Pulmonary artery endothelial cell (primary cell): ENCODE measurements around the gene RIBC2. TPM values are rescaled to one million over a fixed set of nuclear protein-coding genes. Genes with fewer than 3 reads are reported as not detected.
"Not testable (repeated sequence)": the region's sequence is repeated elsewhere in the genome, so short reads cannot be mapped to it uniquely, and the experiment has no call there.

Source experiments
- DNase-seq: peaks from one replicate; pipeline ENCODE4 v3.0.0-alpha.2; 2011; ENCODE audit warnings: low read depth, low spot score
- total RNA-seq: library from RNA; depleted of rRNA; stranded (reverse); fragments of >200 nt; gene quantifications from 2 replicates; pipeline ENCODE4 v1.2.3, GENCODE V29; 2014

RIBC2 gene, protein sequence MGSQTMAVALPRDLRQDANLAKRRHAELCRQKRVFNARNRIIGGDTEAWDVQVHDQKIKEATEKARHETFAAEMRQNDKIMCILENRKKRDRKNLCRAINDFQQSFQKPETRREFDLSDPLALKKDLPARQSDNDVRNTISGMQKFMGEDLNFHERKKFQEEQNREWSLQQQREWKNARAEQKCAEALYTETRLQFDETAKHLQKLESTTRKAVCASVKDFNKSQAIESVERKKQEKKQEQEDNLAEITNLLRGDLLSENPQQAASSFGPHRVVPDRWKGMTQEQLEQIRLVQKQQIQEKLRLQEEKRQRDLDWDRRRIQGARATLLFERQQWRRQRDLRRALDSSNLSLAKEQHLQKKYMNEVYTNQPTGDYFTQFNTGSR
- total RNA-seq, result 0.86 and 1.7 TPM in 2 replicates

DNA sequence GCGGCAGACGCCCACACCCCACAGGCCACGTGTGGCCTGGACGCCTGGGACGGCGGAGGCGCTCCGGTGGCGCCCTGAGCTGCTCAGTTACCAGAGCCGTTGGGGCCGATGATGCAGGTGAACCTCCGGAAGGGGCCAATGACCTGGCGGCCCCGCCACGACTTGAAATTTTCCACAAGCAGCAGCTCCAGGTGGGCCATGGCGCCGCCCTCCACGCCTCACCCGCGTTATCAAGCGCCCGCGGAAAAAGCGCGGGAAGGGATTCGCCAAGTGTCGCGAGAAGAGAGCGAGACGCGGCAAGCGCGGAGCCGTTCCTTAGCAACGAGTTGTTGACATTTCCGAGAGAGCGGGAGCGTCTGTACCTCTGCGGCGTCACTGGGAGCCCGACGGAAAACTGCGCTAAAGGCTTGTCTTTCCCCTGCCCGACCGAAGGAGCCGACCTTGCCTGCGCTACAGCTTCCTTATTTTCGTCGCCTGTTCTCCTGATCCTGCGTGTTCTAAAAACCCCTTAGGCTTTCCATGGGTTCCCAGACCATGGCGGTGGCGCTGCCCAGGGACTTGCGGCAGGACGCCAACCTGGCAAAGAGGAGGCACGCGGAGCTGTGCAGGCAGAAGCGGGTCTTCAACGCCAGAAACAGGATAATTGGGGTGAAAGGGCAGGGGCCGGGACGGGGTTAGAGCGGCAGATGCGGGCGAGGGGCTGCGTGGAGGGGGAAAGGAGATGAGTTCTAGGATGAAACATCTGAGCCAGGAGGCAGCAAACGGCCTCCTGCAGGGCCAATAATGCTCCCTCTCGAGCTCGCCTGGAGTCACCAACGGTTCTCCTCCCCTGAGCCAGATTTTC is at the start of gene RIBC2, which contains the start of gene SMC1B:
TSS of gene RIBC2 (plus strand) at position 326 of the 844 bp plus-strand sequence. CDS start at position 520, 194 bp downstream.
TSS of gene SMC1B (minus strand) at position 232 of the 844 bp plus-strand sequence. CDS start at position 200, 32 bp downstream.
- DNase-seq, result peak; percentile 20

DNA sequence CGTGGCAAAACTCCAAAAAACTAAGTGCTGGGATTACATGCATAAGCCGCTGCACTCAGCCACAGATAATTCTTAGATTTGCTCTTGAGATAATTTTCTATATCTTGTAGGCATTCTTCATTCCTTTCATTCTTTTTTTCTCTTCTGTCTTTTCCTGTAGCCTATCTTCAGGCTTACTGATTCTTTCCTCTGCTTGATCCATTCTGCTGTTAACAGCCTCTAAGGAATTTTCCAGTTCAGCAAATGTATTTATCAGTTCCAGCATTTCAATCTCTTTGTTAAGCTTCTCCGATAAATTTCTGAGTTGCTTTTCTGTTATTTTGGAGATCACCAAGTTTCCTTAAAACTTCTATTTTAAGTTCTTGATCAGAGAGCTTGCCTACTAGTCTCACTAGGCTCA is 46.8 kb upstream of the RIBC2 start:
- DNase-seq, result no peak

DNA sequence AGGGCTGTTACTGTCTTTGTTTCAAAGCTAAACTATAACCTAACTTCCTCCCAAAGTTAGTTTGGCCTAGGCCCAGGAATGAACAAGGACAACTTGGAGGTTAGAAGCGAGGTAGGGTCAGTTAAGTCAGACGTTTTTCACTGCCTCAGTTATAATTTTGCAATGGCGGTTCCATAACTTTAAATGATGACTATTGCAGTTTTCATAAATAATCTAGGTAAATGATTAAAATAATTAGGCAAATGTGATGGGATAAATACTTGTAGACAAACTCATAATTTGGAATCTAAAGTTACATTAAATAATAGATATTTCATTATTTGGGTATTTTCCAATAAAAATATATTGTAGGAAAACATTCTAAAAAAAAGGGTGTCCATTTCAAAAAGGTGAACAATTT is 39.9 kb upstream of the RIBC2 start:
- not testable (repeated sequence) for DNase-seq

DNA sequence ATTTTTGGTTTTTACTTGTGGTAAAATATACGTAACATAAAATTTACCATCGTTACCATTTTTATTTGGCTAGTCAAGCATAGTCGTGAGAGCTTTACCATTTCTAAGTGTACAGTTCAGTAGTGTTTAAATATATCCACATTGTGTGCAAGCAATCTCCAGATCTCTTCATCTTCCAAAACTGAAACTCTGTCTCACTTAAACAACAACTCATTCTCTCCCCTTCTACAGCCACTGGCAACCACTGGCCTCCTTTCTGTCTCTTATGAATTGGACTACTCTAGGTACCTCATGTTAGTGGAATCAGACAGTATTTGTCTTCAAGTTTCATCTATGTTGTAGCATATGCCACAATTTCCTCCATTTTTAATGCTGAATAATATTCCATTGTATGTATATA is 37.5 kb upstream of the RIBC2 start:
- no peak for DNase-seq

DNA sequence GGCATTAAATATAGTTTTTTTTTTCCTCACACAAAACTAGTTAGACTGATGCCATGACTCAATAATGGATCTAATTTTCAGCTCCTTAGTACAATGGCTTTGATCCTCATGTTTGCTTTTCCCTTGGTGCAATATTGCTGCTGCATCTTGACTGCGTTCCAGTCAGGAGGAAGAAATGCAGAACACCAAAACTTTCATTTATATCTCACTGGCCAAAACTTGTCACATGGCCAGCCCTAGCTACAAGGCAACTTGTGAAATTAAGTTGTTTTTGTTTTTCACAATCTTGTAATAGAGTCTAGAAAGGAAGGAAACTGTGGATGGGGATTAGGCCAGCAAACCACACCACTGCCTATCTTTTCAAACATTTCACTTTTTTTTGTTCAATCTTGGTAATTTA is 36.8 kb upstream of the RIBC2 start:
- no peak for DNase-seq

DNA sequence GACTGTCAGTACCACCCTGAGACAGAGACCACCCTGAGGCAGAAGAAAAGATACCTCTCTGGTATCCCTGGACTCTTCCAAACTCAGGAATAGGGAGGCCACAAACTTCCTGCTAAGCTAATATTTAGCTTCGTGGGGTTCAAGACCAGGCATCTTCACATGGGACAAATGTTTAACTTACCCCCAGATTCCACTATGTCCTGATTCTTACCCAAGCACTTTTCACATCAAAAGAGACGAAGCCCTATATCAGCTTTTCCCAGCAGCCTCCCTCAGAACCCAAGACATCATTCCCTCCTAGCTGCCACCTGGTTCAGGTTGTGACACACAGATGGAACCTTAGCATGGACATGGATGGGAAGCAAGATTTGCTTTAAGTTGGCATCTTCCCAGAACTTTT is 32.1 kb upstream of the RIBC2 start:
- DNase-seq, result no peak

DNA sequence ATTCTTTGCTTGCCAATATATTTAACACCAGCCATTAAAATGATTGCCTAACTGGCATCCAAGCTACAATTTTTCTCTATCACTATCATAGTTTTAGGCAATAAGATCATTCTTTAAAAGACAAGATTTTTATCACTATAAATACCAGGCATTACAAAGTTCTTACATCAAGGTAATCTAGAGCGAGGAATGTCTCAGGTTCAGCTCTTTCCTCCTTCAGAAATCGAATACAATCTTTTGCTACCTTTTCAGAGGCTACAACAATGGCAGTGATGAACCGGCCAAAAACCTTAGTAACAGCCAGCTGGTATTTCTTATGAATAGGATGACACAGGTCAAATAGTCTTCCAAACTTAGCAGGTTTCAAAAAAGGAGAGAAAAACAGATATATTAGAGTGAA is 23.9 kb upstream of the RIBC2 start:
- no peak for DNase-seq

DNA sequence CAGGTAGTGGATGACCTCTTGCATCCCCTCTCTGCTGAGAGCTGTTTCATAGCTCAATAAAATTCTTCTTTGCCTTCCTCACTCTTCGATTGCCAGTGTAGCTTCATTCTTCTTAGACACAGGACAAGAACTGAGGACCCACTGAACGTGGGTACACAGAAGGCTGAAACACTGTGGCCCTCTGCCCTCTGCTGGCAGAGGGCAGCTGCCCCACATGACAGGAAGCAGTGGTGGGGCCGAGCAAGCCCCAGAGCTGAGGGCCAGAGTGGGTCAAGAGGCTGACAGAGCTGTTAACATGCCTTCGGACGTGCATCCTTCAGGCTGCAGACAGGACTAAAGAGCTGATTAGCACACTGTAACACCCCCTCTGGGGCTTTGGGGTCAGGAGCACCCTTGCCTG is 15.7 kb upstream of the RIBC2 start:
- DNase-seq, result no peak

DNA sequence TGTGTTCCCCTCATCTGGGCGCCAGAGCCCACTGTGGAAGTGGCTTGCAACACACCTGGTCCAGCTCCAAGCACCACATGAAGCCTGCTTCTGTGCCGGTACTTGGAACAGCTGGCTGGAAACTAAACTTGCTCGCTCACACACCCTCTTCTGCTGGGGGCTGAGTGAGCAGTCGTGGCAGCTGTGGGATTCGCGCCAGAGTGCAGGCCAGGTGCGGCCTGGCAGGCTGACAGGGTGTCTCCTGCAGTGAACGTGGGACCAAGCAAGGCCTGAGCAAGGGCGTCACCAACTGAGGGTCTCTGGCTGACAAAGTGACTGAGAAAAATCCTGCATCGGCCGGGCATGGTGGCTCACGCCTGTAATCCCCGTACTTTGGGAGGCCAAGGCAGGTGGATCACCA is 15.3 kb upstream of the RIBC2 start:
- DNase-seq, result no peak

DNA sequence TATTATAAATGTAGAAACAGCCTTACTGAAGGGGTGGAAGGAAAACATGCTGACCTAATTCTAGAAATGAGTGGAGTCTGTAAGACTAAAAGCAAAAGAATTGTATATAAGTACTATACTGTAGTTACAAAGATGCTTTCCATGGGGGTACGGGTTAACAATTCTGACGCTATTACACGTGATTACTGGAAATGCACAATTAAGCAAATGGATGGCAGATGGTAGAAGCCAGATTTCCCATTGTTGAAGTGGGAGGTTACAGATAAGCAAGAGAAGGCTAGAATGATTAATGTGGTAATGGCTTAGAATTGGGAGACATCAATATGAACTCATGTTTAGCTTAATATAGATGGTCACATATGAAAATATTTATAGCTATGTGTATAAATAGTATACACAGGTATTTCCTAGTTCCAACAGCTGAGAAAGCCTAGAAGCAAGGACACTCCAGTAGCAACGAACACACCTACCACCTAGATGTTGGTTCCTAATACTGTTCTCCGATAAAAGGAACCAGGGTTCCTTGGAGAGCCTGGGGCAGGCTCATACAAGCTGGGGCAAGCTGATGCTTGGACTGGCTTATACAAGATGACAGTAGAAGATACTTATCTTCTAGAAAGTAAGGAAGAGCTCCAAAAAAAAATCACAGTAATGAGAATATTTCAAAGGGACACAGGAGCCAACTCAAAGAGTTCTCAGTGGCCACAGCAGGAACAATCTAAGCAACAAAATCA is 13.6 kb upstream of the RIBC2 start:
- DNase-seq, result no peak

DNA sequence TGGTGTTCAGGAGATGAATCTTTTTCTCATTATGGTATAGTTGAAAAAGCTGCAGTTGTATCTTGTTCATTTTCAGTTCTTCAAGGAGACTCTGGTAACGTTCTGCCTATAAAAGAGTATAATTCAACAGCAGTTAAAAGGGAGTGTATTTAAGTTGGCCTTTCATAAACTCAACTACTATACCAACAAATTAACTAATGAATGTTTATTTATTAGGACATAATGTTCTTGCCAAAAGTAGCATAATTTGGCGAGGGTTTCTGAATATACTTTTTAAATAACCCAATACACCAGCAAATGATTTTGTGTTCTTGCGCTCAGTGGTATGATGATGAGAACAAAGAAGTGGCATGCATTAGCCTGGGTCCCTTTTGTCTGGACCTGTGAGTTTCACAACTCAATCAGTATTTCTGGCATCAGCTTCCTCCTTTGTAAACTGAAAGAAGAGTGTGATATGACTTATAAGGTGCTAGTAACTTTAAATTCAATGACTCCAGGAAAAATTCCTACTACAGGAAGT is 11.0 kb upstream of the RIBC2 start:
- no peak for DNase-seq

DNA sequence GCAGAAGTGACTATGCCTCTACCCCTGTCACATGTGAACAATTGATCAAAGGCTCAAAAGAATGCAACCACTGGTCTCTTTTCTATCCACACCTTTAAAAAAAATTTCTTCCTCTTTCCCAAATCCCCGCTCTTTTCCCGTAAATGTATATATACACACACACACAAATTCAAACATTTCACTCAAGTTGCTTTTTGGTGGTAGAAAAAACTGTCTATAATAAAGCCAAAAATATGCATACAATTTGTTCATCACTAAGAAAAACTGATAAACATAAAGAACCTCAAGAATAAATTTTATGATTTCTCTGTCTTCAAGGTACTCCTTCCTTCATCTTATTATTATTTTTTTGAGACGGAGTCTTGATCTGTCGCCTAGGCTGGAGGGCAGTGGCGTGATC is 5.7 kb upstream of the RIBC2 start:
- no peak for DNase-seq

DNA sequence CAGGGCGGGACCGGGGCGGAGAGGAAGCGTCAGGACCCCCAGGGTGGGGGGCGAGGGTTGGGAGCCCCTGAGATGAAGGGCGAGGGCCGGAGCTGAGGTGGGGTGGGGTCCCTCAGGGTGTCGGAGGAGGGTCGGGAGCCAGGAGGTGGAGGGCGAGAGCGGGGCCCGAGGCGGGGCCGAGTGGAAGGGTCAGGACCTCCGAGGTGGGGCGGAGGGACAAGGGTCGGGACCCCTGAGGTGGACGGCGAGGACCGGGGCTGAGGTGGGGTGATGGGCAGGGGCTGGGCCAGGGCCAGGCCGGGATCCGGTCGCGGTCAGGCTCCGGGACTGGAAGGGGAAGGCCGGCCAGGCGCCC is 503 bp upstream of the RIBC2 start:
- DNase-seq, result no peak

DNA sequence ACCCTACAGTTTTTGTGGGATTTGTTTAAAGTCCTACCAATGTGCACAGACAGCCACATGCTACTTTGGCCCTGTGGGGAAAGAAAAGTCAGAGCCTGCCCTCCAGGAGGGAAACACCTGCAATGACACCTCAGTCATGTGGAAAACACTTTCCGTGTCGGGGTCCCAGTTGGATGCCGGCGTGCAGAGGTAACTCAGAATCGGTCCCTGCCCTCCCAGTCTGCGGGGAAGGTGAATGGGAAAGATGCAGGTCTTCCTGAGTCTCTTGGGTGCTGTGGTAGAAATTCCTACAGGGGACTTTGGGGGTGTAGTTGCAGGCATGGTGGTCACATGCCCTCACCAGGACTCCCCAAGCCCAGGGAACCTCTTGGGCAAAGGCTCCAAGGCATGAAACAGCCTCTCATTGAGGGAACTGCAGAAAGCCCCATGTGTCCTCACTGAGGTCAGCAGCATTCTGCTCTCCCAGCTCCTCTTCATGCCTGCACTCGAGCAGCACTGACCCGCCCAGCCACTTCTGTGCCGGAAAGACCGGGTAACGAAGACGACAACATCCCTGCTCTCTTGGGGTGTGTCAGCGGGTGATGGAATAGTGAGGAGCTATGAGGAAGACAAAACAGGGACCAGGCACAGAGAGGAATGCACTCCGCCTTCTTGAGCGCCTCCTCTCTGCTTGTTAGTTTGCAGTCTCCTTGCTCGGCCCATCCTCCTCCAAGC is 4.7 kb downstream of the RIBC2 start:
- no peak for DNase-seq

DNA sequence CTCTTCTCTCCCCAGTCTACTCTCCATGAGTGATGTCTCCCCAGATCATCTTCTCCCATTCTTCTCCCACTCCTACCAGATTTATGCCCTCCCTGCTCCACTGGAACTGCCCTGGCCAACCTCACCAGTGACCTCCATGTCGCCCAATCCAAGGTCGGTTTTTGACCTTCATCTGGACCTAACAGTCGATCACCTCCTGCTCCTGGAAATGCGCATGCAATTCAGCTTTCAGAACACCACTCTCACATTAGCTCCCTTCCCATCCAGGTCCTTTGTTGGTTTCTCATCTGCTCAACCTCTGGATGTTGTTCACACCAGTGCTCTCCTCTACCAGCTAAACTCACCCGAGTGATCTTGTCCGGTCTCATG is 5.3 kb downstream of the RIBC2 start:
- DNase-seq, result no peak

DNA sequence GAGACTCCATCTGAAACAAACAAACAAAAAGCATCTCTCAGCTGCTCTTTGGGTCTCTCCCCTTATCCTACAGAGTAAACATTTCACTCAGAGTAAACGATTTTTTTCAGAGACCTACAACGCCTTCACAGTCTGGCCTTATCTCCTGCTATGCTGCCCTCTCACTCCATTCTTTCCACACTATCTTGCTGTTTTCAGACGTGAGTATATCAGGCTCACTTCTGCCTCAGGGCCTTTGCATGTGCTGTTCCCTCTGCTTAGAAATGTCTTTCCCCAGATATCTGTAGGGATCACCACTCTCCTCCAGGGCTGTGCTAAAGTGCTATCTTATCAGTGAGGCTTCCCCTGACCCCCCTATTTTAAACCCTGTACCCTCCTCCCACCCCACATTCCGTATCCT is 6.5 kb downstream of the RIBC2 start:
- DNase-seq, result no peak

DNA sequence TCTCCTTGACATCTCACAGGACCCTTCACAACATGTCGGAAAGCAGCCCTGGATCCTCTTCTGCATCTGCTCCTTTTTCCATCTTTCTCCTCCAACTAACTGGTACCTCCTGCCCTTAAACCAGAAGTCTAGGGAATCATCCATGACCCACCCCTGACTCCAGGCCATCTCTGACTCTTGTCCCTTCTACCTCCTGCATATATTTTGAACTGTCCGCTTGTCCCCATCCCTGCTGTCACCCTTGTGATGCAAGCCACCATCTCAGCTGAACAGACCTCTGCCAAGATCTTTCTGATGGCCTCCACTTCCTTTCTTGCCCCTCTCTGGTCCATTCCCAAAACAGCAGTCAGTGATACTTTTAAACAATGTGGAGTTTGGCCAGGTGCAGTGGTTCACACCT is 7.0 kb downstream of the RIBC2 start:
- no peak for DNase-seq

DNA sequence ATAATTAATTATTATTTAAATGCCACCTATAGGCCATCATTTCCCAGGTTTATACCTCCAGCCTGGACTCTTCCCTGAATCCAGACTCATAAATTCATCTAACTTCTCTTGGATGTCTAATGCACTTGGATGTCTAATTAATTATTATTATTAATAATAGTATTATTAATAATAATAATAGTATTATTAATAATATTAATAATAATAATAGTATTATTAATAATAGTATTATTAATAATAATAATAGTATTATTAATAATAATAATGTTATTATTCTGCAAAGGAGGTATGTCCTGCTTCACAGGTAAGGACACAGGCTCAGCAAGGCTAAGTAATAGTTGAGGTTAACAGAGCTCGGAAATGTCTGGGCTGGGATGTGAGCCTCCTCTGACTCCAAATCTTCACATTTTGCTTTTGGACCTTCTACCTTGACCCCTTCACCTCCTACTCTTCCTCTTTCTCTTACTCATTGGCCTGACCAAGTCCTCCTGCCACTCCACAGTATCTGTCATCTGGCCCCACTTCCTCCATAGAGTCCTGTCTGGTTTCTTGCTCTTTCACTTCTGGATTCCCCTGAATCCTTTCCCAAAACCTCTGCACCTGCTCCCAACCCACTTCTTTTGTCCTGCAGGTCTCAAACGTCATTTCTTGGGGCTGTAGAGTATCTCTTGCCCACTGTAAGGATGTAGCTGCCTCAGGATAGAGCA is 8.0 kb downstream of the RIBC2 start:
- DNase-seq, result no peak

DNA sequence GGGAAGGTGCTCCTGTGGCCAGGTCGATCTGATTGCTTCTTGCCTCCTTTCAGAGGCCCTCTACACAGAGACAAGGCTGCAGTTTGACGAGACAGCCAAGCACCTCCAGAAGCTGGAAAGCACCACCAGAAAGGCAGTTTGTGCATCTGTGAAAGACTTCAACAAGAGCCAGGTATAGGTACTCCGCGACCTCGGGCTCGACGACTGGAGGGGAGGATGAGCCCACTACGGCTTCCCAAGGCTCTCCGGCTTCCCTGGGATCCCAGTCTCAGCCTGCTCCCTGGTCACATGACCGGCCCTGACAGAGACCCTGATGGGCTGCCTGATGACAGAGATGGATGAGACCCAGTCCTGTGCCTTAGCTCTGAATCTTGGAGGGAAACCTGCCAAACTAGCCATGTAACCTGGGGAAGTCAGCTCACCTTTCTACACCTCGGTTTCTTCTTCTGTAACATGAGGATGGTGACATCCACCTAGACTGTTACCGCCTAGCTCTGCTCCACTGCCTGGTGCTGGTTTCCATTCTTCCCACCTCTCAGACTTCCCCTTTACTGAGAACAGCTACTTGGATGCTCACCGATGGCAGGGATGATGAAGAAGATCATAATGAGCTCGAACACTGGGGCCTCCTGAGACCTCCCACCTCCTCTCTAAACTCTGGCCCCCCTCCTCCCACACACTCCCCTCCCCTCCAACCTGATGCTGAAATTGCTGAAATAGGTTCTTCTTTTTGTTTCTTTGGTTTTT is 8.9 kb downstream of the RIBC2 start:
- DNase-seq, result no peak

DNA sequence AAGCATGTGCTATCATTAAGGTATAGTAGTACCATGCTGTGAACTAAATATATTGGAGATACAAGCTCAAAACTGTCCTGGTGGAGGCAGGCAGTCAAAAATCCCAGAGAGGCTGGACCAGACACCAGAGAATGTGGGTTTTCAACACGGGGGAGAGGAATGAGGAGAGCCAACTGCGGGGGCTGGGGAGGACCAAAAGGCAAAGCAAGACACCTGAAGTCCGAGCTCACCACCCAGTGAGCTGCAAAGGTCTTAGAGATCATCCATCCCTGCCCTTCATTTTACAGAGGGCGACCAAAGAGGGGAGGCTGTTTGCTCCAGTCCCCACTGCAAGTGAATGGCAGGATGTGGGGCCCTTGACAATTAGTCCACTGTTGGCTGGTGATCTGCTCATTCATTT is 10.0 kb downstream of the RIBC2 start:
- no peak for DNase-seq
